GM19372 (cell line): ENCODE results near the gene MOB3A.
A peak's percentile ranks its signal among the peaks of the same experiment; 100 is the strongest.

Experiments used
- ATAC-seq: cut with Tn5 transposase; IDR thresholded peaks from one replicate; pipeline ENCODE4 v1.9.1; 2021; ENCODE audit warnings: mild to moderate bottlenecking, low read depth, moderate library complexity; ENCODE audit not compliant: unreplicated experiment

MOB3A gene

GRCh38 chr19:2084993-2085720 is 11.0 kb downstream of the MOB3A start:
- ATAC-seq: peak; percentile 44

GRCh38 chr19:2083174-2083854 is 12.8 kb downstream of the MOB3A start:
- ATAC-seq: no peak

- no peak for ATAC-seq
These were observed 14.0 kb downstream of the MOB3A start for GRCh38 chr19:2081873-2082810.

GRCh38 chr19:2080336-2080988 is 15.7 kb downstream of the MOB3A start:
- no peak for ATAC-seq

GRCh38 chr19:2079865-2080301 is 16.2 kb downstream of the MOB3A start:
- ATAC-seq: no peak

- no peak for ATAC-seq
These were observed 16.9 kb downstream of the MOB3A start for GRCh38 chr19:2079076-2079864.

- ATAC-seq: no peak
These were observed 18.1 kb downstream of the MOB3A start for GRCh38 chr19:2077833-2078619.

- ATAC-seq: no peak
These were observed 18.7 kb downstream of the MOB3A start for GRCh38 chr19:2077398-2077797.

- no peak for ATAC-seq
These were observed 19.6 kb downstream of the MOB3A start for GRCh38 chr19:2076526-2076944.

GRCh38 chr19:2072757-2073551 is 23.2 kb downstream of the MOB3A start:
- no peak for ATAC-seq

GRCh38 chr19:2070986-2071673 is 25.0 kb downstream of the MOB3A start:
- no peak for ATAC-seq

- no peak for ATAC-seq
These were observed 25.7 kb downstream of the MOB3A start for GRCh38 chr19:2070436-2070827.

- no peak for ATAC-seq
These were observed 31.2 kb downstream of the MOB3A start for GRCh38 chr19:2064788-2065524.

- no peak for ATAC-seq
These were observed 31.7 kb downstream of the MOB3A start for GRCh38 chr19:2064395-2064787.

GRCh38 chr19:2063824-2064223 is 32.3 kb downstream of the MOB3A start:
- no peak for ATAC-seq

- ATAC-seq: no peak
These were observed 33.4 kb downstream of the MOB3A start for GRCh38 chr19:2062770-2063169.

GRCh38 chr19:2062389-2062729 is 33.8 kb downstream of the MOB3A start:
- no peak for ATAC-seq
